NCI-H526 (cell line): ENCODE results near the gene UNC79.

ENCODE experiments used
- DNase-seq, 2 experiments: peaks; one replicate each; lab custom pipeline; 2025; lab: John Stamatoyannopoulos, UW

Gene UNC79

GRCh38 chr14:93548102-93548843 is 117.5 kb downstream of the UNC79 start:
- no peak for DNase-seq

- no peak for DNase-seq
Measured at GRCh38 chr14:93549595-93549994, 118.9 kb downstream of the UNC79 start.

DNA sequence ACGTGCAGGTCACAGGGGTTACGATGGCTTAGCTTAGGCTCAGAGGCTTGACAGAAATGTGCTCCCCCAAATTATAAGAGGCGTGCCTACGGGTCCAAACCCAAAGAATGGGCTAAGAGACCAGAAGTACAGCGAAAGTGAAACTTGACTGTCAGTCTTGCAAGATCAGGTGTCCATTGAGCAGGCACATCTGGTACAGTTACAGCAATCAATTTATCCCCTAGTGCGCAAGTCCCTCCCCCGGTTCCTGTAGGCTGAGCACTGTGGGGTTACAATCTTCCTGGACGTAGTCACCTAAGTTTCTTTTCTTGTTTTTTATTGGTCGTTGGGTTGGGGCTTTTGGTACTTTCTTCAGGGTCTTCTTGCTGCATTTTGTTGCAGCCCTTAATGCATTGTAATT is 134.2 kb downstream of the UNC79 start:
- DNase-seq: no peak

DNA sequence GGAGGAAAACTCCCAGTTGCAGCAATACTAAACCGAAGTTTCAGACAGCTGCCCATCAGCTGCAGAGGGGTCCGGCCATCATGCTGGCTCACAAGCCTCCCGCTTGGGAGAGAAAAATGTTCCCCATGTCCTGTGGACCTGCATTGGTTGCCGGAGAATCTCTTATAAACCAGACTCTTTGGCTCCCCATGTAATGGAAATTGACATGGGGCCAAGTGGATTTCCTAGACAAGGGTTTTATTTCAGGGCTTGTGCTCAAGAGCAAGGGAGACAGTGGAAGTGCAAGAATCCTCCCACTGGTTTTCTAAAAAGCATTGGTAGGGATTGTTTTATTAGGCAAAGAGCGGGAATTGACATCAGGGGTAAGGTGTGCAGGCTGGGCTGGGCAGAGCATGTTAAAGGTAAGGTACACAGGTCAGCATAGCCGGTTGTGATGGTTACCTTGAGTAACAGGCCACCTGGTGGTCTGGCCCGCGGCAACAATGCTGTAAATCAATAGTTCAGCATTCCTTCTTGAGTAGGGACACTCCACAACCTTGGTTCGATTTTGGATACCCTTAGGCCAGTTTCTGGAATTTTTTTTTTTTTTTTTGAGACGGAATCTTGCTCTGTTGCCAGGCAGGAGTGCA is 135.4 kb downstream of the UNC79 start:
- no peak for DNase-seq

GRCh38 chr14:93571275-93571674 is 140.5 kb downstream of the UNC79 start:
- DNase-seq: no peak

- DNase-seq: no peak
Measured at GRCh38 chr14:93579178-93579577, 148.4 kb downstream of the UNC79 start.

GRCh38 chr14:93582516-93582915 is 151.8 kb downstream of the UNC79 start:
- DNase-seq: no peak

GRCh38 chr14:93587330-93587729 is 156.6 kb downstream of the UNC79 start:
- DNase-seq: no peak

DNA sequence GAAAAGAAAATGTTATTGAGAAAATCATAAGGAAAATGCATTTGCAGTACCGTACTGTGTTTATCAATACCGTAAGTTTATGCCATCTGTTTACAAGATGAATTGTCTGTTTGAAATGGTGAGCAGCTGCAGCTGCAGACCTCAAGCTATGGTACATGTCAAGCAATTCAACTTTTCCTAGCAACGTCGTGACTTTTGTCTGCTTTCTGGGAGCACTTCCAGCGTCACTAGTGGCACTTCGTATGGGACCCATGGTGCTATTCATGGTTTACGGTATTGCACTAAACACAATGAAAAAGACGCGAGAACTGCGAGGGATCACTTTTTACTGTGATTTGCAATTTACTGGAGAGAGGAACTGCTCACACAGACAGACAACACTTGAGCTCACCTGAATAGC is 160.8 kb downstream of the UNC79 start:
- no peak for DNase-seq

DNA sequence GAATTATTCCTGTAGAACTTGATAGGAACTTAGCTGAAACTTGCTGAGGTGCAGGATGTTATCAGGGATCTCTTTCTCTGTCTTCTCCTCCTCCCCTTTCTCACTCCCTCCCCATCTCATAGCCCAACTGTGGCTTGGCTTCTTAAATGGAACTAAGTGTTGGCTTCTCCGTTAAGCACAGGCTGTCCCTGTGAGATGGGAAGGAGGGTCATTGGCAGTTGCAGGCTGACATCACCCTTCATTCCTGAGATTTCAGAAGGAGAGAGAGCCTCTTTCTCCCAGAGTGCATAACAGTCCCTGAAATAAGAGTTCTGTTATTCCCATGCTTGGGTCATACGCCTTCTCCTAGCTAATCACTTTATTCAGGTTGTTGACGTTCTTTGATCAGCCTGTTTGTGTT is 162.0 kb downstream of the UNC79 start:
- DNase-seq: no peak

DNA sequence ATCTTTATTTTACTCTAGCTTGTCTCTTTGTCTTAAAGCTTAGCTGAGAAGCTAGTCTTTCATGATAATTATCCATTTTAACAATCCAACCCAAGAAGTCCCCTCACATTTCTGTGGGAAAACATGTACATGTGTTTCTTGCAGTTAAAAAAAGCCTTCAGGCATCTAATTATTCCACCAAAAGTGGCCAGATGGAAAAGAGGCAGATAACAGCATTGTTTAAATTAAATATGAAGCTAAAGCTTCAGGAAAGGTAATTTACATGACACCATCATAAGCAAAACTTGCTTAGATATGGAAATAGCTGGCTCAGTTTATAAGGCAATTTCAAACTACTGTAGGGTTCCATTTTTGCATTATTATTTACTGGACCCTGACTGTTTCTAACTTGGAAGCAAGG is 175.4 kb downstream of the UNC79 start:
- peak in 1 of 2 experiments; percentile 11 for DNase-seq

- DNase-seq: peak in 1 of 2 experiments; percentile 52
Measured at GRCh38 chr14:93619176-93619793, 188.5 kb downstream of the UNC79 start.

GRCh38 chr14:93628048-93628447 is 197.3 kb downstream of the UNC79 start:
- DNase-seq: no peak

DNA sequence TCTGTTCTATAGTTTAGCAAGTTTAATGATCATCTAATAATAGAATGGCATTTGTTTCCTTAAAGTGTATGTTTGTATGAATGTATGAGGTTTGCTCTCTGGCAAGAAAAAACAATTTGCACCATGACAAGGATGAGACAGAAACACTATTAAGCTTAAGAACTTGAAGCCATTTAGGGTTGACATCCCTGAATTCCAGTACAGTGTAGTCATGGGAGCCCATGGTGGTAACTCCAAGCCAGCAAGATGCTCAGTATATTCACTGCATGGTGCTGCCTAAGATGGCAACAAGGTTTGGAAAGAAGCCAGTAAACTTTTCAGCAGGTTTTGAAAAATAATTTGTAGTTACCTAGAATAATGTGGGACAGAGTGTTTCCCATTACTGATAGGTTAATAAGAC is 198.9 kb downstream of the UNC79 start:
- no peak for DNase-seq

GRCh38 chr14:93638790-93639189 is 208.1 kb downstream of the UNC79 start:
- DNase-seq: no peak

GRCh38 chr14:93643127-93643526 is 212.4 kb downstream of the UNC79 start:
- no peak for DNase-seq

GRCh38 chr14:93643676-93644075 is 212.9 kb downstream of the UNC79 start:
- no peak for DNase-seq

GRCh38 chr14:93645200-93645599 is 214.5 kb downstream of the UNC79 start:
- no peak for DNase-seq

DNA sequence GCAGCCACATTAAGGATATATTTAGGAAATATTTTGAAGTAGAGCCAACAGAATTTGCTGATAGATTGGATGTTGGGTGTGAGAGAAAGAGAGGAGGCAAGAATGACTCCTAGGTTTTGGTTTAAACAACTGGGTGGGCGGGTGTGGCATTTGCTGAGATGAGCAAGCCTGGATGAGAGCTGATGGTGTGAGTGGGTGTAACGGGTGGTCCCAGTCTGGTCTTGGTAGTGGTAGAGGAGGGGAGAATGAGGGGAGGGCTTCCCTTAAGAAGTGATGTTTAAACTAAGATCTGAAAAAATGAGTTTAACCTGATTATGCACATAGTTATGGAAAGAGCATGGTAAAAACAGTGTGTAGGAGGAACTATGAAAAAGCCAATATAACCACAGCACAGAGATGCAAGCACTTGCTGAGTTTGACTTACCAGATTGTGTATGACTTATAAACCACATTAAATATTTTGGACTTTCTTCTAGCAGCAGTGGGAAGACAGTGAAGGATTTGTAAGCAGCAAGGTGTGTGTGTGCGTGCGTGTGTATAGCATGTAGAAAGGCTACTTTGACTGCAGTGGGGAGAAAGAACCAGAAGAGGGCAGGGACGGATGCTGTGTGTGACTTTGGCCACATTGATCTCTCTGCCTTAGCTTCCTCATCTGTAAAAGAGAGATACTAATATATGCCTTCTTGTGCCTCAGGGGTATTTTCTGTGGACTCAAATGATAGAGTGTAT is 217.9 kb downstream of the UNC79 start:
- DNase-seq: peak in 1 of 2 experiments; percentile 49

DNA sequence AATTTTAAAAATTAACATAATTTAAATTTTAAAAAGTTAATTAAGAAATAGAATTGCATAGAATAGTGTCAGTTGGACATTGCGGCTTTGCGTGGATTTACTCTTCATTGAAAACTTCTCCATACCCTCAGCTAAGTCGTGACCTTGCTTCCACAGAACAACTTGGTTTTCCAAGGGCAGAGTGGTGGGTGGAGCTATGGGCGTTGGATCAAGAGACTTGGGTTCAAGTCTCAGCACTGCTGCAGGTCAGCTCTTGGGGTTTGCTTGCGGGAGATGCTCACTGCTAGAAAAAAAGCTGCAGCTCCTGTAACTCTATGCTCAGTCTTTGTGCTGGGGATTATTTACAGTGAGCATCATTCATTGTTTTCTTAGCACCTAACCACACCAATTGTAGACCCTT is 223.9 kb downstream of the UNC79 start:
- peak in 1 of 2 experiments; percentile 19 for DNase-seq

GRCh38 chr14:93655078-93655750 is 224.5 kb downstream of the UNC79 start:
- DNase-seq: peak; percentile 68 to 88

DNA sequence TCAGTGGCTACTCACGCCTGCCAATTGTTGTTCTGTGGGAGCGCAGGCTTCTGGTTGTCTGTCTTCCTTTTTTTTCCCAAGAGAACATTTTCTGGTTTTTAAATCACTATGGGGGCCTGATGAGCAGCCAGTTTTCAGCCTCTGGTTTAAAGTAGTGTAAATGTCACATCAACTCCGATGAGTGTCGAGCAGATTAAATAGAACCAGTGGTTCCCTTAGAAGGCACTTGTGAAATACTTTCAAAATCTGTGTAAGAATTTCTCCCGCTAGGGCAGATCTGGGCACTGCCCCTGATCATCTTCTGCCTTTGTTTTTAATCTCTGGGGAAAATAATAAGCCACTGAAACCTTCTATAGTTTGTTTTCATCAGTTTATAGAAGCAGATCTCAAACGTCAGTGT is 227.1 kb downstream of the UNC79 start:
- DNase-seq: no peak
